Astrocyte of the cerebellum (primary cell): ENCODE results near the gene GEMIN2.
"Not testable (repeated sequence)": the region's sequence is repeated elsewhere in the genome, so short reads cannot be mapped to it uniquely, and the experiment has no call there.

Experiments
- DNase-seq: peaks from one replicate; pipeline ENCODE4 v3.0.0-alpha.2; 2011; ENCODE audit warnings: low read depth
- H3K4me3 ChIP-seq: 2 replicates; pipeline ENCODE4 v1.5.1; 2011; ENCODE audit warnings: mild to moderate bottlenecking, low read depth, low read length, moderate library complexity
- CTCF ChIP-seq: IDR thresholded peaks from 2 replicates; pipeline ENCODE4 v1.5.1; 2012; ENCODE audit warnings: low read length, low read depth, moderate library complexity, mild to moderate bottlenecking; ENCODE audit errors: missing control alignments
- in situ Hi-C: cut with HindIII; loops from 2 replicates; pipeline ENCODE4 v1.10.0; 2017; ENCODE audit warnings: low sequenced_read_pairs

GEMIN2 gene

GRCh38 chr14:39087493-39087892 is 26.6 kb upstream of the GEMIN2 start:
- in situ Hi-C loops: no loop called here
- no peak overlapping the region for H3K4me3 ChIP-seq
- TF ChIP-seq CTCF: no peak
- no peak for DNase-seq

- no peak for TF ChIP-seq CTCF
- no peak overlapping the region for H3K4me3 ChIP-seq
- in situ Hi-C loops: no loop called here
Observed at GRCh38 chr14:39090548-39091111, 23.5 kb upstream of the GEMIN2 start.

GRCh38 chr14:39091716-39092115 is 22.4 kb upstream of the GEMIN2 start:
- in situ Hi-C loops: no loop called here
- no peak for DNase-seq
- TF ChIP-seq CTCF: no peak
- no peak overlapping the region for H3K4me3 ChIP-seq

More at GRCh38 chr14:39090548-39091111, 23.5 kb upstream of the GEMIN2 start:
- no peak for DNase-seq

GRCh38 chr14:39094515-39094914 is 19.6 kb upstream of the GEMIN2 start:
- no peak for DNase-seq
- H3K4me3 ChIP-seq: no peak overlapping the region
- in situ Hi-C loops: no loop called here
- no peak for TF ChIP-seq CTCF

GRCh38 chr14:39097159-39097558 is 17.0 kb upstream of the GEMIN2 start:
- in situ Hi-C loops: no loop called here
- TF ChIP-seq CTCF: no peak
- DNase-seq: no peak
- no peak overlapping the region for H3K4me3 ChIP-seq

- in situ Hi-C loops, H3K4me3 ChIP-seq, DNase-seq: not testable (repeated sequence)
Observed at GRCh38 chr14:39099215-39099614, 14.9 kb upstream of the GEMIN2 start.

- TF ChIP-seq CTCF: no peak
- DNase-seq: no peak
- H3K4me3 ChIP-seq: no peak overlapping the region
- in situ Hi-C loops: no loop called here
Observed at GRCh38 chr14:39099748-39100147, 14.4 kb upstream of the GEMIN2 start.
